Measurements from ENCODE around the gene TXNL1. TPM values are rescaled to one million over a fixed set of nuclear protein-coding genes. Genes with fewer than 3 reads are reported as not detected.

TXNL1 gene
- total RNA-seq, 2 donors from 2014 or later: 55.1 to 65.7 TPM

Other genes starting within 250 kb of the TXNL1 start
- gene WDR7, start 12.8 kb upstream of the TXNL1 start, total RNA-seq: 10 to 100 TPM; 24.9 to 27.3 TPM